Epithelial cell of prostate (primary cell): Measurements from ENCODE around the gene PRM1.

Source experiments
- DNase-seq: peaks from one replicate; pipeline ENCODE4 v3.0.0-alpha.2; 2011; ENCODE audit warnings: low read depth, low spot score
- H3K27ac ChIP-seq: fragments of 450-650 bp; 2 replicates; pipeline ENCODE4 v1.5.1; 2017; ENCODE audit warnings: mild to moderate bottlenecking

PRM1 gene

DNA sequence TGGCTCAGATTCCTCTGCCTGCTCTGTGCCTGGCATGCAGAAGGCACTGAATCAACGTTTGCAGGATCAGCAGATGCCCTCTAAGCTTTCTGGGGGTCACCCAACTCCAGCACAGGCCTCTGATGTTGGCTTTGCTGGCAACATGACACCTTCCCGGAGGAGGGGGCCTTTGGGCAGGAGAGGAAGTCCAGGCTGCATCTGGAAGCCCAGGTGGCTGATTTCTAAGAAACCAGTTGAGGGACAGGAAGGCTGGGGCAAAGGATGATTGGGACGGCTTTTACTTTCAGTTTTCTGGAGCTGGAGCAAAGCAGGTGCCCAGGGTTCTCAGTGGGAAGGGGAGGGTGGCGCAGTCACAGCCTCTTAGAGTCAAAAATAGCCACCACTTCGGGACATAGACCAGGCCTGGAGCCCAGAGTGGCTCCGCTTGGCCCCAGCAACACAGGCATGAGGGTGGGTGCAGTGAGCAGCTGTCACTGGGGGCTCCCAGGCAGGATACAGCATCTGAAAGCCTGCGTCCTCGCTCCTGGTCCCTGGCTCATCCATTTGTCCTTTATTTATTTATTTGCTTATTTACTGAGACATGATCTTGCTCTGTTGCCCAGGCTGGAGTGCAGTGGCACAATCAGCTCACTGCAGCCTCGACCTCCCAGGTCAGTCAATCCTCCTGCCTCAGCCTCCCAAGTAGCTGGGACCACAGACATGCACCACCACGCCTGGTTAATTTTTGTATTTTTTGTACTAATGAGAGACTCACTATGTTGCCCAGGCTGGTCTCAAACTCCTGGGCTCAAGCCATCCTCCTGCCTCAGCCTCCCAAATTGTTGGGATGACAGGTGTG lies 40.3 kb downstream of the PRM1 start:
- no peak for DNase-seq
- H3K27ac ChIP-seq: no peak overlapping the region

DNA sequence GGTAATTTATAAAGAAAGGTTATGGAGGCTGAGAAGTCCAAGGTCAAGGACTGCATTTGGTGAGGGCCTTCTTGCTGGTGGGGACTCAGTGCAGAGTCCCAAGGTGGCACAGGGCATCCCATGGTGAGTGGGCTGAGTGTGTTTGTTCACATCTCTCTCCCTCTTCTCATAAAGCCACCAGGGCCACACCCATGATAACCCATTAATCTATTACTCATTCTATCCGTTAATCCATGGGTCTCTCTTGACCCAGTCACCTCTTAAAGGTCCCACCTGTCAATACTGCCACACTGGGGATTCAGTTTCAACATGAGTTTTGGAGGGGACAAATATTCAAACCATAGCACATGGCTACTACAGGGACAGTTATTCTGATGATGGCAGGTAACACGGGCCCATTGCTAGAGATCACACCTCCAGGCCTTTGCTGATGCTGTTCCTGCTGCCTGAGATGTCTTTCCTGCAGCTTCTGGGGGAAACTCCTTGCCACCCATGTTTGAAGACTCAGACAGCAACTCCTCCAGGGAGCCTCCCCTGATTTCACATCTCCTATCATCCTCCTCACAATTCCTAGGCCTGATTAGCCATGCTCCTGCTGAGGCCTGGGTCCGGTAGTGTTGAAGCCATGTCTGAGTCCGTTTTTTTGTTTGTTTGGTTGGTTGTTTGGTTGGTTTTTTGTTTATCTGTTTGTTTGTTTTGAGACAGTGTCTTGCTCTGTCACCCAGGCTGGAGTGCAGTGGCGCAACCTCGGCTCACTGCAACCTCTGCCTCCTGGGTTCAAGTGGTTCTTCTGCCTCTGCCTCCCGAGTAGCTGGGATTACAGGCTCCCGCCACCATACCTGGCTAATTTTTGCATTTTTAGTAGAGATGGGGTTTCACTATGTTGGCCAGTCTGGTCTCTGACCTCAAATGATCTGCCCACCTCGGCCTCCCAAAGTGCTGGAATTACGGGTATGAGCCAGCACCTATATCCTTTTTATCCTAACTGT lies 41.2 kb downstream of the PRM1 start:
- no peak for DNase-seq
- no peak overlapping the region for H3K27ac ChIP-seq

DNA sequence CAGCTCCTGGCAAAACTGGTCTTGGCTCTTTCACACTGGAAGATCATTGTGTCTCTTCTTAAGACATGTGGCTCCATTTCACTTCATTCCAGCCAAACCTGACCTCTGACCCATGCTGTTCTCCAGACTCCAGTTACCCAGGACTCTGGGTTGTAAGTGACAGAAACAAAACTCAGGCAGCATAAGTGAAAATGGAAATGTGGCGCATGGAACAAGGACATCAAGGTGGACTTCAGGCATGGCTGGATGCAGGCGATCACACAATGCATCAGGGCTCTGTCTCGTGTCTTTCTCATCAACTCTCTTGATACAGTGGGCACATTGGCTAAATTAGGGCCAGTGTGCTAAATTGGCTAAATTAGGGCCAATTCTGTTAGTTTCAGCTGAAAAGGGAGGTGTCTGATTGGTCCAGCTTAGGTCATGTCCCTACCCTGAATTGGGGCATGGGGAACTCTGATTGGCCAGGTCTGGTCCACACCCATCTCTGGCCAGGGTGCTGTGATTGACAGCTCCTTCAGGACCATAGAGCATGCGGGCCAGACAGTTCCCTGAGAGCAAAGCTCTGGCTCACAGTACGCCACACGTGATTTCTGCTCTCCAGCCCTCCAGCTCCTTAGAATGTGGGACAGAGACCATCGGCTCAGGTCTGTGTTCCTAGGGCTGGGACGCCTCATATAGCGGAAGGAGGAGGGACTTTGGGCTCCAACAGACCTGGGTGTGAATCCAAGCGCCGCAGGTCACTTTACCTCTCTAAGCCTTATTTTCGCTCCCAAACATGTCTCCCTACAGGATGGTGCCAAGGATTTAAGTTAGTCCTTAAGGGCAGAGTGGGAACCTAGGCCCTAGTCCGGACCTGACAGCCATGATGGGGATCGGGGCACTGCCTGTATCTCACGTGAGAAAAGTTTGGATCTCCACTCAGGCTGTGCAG lies 42.6 kb downstream of the PRM1 start:
- DNase-seq: no peak
- no peak overlapping the region for H3K27ac ChIP-seq

DNA sequence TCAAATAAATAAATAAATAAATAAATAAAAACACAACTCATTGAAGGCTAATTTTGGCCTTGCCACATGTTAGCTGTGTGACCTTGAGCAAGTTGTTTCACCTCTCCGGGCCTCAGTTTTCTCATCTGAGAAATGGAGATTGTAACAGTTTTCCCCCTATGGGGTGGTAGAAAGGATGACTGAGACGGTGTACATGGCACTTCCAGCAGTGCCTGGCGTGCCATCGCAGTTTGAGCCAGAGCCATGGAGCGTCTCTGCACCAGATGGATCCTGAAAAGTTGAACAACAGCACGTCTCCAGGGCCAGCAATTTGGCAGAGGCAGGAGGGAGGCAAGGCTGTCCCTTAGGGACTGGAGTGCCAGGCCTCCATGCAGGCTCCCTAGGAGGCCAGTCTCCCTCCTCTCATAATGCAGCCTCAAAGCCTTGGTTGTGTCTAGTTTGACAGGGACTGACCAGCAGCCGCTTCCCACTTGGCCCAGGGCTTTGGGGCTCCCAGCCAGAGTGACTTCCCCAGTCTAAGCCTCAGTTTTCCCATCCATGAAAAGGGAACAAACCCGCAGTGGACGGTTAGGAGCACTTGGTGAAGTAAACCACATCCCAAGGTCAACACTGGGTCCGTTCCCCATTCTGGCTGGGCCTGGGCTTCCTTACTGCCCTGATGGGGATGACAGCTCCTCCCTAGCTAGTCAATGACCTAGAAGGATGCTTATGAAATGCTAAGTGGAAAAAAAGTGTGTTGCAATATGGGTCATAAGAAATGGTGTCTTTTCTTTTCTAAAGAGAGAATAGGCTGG lies 44.5 kb downstream of the PRM1 start:
- H3K27ac ChIP-seq: no peak overlapping the region
- DNase-seq: no peak

DNA sequence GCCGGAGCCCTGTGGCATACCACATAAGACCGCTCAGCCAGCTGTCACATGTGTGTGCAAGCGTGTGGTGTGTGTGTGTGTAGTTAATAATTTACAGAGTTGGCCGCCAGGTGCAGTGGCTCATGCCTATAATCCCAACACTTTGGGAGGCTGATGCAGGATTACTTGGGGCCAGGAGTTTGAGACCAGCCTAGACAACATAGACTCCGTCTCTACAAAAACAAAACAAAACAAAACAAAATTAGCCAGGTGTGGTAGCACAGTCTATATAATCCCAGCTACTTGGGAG lies 45.5 kb downstream of the PRM1 start:
- no peak for DNase-seq
- no peak overlapping the region for H3K27ac ChIP-seq

DNA sequence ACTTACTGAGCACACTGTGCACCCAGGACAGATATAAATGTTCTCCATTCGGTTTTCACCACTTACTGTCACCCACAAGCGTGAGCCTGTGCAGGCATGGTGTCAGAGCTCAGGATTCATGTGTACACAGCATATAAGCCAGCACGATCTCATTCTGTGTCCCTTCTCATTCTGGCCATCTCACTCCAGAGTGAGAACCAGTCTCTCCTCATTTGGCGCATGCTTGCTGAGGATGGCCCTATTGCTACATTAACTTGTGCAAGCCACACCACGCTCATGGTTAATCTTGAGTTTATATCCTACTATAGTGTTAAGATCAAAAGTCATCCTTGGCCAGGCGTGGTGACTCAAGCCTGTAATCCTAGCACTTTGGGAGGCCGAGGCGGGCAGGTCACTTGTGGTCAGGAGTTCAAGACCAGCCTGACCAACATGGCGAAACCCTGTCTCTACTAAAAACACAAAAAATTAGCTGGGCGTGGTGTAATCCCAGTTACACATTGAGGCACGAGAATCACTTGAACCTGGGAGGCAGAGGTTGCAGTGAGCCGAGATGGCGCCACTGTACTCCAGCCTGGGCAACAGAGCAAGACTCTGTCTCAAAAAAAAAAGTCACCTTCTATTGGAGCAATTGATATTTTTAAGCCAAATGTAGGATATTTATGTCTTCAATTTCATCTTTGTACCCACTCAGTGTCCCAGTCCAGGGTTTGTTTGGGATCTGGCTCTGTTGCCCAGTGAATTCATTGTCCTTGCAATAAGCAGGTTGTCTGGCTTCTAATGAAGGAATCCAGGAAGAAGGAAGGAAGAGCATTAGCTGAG lies 46.0 kb downstream of the PRM1 start:
- DNase-seq: no peak
- no peak overlapping the region for H3K27ac ChIP-seq

DNA sequence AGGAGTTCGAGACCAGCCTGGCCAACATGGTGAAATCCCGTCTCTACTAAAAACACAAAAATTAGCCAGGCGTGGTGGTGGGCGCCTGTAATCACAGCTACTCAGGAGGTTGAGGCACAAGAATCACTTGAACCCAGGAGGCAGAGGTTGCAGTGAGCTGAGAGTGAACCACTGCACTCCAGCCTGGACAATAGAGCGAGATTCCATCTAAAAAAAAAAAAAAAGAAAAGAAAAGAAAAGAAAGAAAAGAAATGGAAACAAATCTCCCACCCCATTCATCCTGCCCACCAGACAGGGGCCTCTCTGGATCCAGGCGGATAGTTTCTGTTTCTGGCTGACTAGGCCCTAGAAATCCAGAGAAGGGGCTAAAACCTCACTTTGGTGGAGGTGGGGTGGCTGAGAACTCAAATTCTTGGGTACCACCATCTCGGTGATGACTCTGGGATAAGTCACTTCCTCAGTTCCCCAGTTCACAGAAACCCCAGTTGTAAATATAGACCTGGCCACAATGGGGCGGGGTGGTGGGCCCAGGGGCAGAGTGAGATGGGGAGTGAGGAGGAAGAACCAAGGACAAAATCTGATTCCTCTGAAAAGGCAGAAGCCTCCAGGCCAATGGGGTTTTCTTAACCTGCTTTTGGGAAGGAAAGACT lies 47.3 kb downstream of the PRM1 start:
- no peak overlapping the region for H3K27ac ChIP-seq
- no peak for DNase-seq

DNA sequence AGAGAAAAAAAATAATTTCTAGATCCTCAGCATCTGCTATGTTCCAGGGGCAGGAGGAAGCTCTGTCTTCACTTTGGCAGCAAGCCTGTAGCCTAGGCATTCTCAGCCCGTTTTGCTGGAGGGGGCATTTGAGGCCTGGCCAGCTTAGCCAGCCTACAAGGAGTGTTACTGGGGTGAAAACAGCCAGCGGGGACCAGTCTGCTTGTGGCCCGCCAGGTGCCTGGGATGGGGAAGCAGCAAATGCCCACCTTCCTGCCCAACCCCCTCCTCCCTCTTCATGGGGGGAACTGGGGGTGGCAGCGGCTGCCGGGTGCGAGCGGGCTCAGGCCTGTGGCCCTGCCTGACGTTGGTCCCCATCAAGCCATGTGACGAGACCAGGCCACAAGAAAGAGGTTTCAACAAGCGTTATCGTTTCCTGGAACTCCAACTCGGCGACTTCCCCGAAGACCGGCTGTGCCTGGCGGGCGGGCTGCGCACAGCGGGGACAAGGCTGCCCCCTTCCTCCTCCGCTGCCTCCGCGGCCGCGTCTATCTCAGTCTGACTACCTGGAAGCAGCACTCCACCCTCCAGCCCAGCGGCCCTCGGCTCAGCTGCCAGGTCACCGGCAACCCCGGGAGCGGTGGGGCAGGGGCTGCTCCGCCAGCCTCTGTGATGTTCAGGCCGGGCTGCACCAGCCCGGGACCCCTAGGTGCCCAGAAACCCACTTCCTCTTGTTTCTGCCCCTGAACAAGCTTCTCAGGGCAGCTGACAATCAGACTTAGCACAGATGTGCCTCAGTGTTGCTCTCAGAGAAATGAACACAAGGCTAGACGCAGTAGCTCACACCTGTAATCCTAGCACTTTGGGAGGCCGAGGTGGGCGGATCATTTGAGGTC lies 48.0 kb downstream of the PRM1 start:
- H3K27ac ChIP-seq: no peak overlapping the region

DNA sequence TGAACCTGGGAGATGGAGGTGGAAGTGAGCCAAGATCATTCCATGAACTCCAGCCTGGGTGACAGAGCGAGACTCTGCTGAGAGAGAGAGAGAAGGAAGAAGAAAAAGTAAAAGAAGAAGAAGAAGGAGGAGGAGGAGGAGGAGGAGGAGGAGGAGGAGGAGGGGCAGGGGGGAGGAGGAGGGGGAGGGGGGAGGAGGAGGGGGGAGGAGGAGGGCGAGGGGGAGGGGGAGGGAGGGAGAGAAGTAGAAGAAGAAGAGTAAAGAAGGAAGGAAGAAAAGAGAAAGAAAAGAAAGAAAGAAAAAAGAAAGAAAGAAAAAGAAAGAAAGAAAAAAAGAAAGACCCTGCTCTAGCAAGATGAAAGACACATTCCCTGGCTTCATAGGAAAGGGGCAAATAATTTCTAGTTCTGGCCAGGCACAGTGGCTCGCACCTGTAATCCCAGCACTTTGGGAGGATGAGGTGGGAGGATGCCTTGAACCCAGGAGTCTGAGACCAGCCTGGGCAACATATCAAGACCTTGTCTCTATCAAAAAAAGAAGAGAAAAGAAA lies 48.8 kb downstream of the PRM1 start:
- no peak for DNase-seq
- no peak overlapping the region for H3K27ac ChIP-seq

More for the DNA sequence above, 48.0 kb downstream of the PRM1 start:
- DNase-seq: no peak

DNA sequence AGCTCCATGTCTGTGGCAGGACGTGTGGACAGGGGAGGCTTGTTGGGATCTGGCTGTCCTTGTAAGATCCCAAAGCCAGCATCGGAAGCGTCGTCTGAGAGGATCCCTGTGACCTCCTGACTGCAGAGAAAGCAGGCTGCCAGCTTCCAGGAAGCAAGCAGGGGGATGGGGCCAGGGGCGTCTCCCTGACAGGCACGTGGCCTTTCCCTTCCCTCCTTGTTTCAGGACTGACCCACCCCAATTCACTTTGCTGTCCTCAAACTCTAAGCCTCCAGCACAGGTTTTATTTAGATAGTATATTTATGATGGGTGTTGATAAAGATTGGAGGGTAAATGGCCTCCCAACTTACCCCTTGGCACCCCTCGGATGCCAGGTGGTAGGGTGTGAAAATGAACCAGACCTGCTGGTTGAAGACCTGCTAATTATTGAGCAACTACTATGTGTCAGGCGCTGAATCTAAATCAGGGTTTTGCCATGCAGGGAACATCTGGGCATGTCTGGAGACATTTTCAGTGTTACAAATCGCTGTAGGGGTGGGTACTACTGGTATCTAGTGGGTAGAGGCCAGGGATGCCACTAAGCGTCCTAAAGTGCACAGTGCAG lies 49.7 kb downstream of the PRM1 start:
- no peak for DNase-seq
- H3K27ac ChIP-seq: no peak overlapping the region
